ENCODE measurements around the gene CTNNBL1.

DNA sequence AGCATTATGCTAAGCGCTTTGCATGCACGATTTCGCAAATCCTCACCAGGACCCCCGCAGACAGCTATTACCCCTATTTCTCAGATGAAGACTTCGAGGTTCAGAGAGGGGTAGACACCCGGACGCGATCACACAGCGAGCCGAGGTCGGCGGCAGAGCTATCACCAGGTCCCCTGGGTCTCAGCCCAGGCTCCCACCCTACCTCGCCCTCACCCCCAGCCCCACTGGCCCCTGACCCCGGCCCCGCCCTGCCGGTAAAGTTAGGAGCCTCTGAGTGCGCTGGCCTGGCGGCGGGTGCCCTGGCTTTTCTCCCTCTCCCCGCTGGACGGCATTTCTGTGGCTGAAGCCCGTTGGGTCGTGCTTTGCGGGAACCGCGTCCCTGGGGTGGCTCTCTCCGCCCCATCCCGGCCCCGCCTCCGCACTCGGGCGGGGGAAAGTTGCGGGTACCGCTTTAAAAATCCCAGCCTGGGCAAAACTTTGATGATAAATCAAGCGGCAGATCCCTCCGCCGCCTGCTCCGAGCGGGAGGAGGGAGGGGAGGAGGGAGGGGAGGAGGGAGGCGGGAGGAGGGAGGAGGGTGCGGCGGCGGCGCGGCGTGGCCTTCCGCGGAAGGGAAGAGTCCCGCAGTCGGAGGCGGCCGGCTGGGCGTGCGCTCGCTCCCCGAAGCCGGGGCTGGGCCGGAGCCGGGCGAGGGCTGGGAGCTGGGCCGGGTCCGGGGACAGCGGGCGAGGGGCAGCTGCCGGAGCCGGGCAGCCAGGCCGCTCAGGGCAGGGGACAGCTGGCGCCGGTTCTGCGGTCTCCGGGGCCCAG is 208.9 kb downstream of the CTNNBL1 start, which contains the start of gene VSTM2L:
- TF ChIP-seq, protein P1, sequence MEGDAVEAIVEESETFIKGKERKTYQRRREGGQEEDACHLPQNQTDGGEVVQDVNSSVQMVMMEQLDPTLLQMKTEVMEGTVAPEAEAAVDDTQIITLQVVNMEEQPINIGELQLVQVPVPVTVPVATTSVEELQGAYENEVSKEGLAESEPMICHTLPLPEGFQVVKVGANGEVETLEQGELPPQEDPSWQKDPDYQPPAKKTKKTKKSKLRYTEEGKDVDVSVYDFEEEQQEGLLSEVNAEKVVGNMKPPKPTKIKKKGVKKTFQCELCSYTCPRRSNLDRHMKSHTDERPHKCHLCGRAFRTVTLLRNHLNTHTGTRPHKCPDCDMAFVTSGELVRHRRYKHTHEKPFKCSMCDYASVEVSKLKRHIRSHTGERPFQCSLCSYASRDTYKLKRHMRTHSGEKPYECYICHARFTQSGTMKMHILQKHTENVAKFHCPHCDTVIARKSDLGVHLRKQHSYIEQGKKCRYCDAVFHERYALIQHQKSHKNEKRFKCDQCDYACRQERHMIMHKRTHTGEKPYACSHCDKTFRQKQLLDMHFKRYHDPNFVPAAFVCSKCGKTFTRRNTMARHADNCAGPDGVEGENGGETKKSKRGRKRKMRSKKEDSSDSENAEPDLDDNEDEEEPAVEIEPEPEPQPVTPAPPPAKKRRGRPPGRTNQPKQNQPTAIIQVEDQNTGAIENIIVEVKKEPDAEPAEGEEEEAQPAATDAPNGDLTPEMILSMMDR (conservative IDR thresholded peaks at IDR 0.05; ENCODE audit: low read depth, low read length) = no peak; the same call in 1 of the 2 replicates
- TF ChIP-seq EZH2 (IDR thresholded peaks at IDR 0.05; ENCODE audit: low read length, unreplicated experiment) = no peak
